Measurements from ENCODE around the gene SIDT2. TPM values are rescaled to one million over a fixed set of nuclear protein-coding genes. Genes with fewer than 3 reads are reported as not detected.

The SIDT2 gene
- total RNA-seq, 1 donor from 2014 or later: 23.6 TPM

DNA sequence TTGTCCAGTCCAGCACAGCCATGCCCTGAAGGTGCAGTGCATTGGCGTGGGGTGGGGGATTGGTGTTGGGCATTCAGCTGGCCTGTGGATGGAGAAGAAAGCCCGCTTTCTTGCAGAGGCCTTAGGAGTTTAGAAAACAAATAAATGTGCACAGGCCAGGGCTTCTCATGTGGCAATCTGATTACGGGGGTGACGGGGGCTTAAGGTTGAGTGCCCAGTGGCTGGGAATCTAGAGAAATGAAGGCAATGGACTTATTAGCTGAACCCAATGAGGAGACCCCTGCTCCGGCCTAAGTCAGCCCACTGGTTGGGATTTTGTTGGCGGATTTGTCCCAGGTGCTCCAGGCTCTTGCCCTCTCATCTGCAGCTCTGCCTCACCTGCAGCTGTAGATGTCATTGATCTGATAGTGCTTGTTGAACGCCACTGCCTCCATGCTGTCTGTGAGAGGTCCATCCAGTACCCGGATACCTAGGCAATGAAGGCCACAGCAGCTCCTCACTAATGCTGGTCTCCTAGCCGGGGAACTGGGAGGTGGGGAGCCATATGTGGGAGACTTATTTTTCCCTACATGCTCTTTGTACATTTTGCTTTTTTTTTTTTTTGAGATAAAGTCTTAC is 47.1 kb downstream of the SIDT2 start:
- Mint-ChIP-seq H3K27me3 (ENCODE audit: unreplicated experiment) (peaks cover 2% of the 10 kb centered on the region), H3K4me3 (ENCODE audit: unreplicated experiment) (no peak overlapping the region), H3K36me3 (ENCODE audit: unreplicated experiment) (no peaks in the 10 kb centered on the region), H3K27ac (ENCODE audit: unreplicated experiment) (no peak overlapping the region), H3K9me3 (ENCODE audit: unreplicated experiment) (peaks cover 1% of the 10 kb centered on the region), H3K4me1 (ENCODE audit: low read depth, unreplicated experiment) (peaks cover 11% of the 10 kb centered on the region)
- TF ChIP-seq, protein P1, sequence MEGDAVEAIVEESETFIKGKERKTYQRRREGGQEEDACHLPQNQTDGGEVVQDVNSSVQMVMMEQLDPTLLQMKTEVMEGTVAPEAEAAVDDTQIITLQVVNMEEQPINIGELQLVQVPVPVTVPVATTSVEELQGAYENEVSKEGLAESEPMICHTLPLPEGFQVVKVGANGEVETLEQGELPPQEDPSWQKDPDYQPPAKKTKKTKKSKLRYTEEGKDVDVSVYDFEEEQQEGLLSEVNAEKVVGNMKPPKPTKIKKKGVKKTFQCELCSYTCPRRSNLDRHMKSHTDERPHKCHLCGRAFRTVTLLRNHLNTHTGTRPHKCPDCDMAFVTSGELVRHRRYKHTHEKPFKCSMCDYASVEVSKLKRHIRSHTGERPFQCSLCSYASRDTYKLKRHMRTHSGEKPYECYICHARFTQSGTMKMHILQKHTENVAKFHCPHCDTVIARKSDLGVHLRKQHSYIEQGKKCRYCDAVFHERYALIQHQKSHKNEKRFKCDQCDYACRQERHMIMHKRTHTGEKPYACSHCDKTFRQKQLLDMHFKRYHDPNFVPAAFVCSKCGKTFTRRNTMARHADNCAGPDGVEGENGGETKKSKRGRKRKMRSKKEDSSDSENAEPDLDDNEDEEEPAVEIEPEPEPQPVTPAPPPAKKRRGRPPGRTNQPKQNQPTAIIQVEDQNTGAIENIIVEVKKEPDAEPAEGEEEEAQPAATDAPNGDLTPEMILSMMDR (IDR thresholded peaks at IDR 0.05; ENCODE audit: partially characterized antibody, unreplicated experiment): no peak
- no peak for DNase-seq

DNA sequence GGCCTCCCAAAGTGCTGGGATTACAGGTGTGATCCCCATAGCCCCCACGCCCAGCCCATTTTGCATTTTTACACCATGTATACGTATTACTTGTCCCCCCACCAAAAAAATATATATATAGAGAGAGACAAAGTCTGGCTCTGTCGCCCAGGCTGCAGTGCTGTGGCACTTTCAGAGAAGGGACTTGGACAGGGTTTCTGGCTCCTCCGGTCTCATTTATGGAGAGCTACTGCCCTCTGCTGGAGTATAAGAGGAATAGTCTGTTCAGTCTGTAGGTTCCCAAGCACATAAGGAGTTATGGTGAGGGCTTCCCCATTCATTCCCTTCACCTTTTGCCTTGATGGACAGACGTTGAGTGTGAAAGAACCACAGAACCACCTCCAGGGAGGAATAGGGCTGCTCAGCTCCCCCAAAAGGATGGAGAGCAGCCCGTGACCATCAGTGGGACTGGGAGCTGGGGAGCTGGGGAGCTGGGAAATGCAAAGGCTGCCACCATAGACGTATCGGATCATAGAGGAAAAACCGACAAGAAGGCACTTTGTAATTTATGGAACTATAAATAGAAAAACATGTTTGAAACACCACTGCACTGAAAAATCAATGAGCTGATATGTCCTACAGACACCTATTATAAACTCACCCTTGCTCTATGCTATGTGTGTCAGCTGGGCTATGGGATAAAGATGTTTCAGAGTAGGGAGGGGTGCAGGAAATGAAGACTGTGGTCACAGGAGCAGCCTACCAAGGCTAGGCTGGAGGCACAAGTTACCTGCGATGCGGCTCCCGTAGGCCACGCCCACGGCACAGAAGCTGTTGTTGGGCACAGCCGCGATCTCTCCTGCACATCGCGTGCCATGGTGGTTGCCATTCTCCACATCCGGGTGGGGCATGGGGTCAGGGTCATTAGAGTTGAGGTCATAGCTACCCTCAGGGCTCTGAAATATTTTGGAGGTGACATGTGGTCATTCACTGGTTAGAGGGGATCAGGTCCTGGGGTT is 48.1 kb downstream of the SIDT2 start:
- no peak overlapping the region for H3K4me3 Mint-ChIP-seq (ENCODE audit: unreplicated experiment)
- peak overlapping the region; percentile 46 for H3K27ac Mint-ChIP-seq (ENCODE audit: unreplicated experiment)
- TF ChIP-seq, protein P1 (IDR thresholded peaks at IDR 0.05; ENCODE audit: partially characterized antibody, unreplicated experiment): peak; percentile 77
- H3K36me3 Mint-ChIP-seq (ENCODE audit: unreplicated experiment): no peaks in the 10 kb centered on the region
- peaks cover 4% of the 10 kb centered on the region for H3K9me3 Mint-ChIP-seq (ENCODE audit: unreplicated experiment)
- peak; percentile 42 for DNase-seq
- peaks cover 17% of the 10 kb centered on the region for H3K4me1 Mint-ChIP-seq (ENCODE audit: low read depth, unreplicated experiment)
- peaks cover 2% of the 10 kb centered on the region for H3K27me3 Mint-ChIP-seq (ENCODE audit: unreplicated experiment)

DNA sequence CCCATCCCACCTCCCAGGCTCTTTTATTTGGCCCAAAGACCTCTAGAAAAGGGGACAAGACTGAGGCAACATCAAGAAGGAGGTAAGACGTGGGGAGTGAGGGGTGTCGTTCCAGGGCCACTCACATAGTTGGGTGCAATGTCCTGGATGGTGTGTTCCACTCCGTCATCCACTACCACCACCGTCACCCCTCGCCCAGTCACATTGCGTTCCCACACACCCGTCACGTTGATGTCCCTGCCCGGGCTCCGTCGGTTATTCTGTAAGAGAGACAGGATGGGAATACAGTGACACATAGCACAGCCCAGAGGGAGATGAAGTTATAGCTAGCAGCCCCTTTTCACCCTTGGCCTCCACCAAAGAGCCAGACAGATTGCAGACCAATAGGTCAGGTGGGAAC is 49.5 kb downstream of the SIDT2 start:
- Mint-ChIP-seq H3K36me3 (ENCODE audit: unreplicated experiment) (no peaks in the 10 kb centered on the region), H3K27ac (ENCODE audit: unreplicated experiment) (no peak overlapping the region), H3K4me3 (ENCODE audit: unreplicated experiment) (no peak overlapping the region), H3K4me1 (ENCODE audit: low read depth, unreplicated experiment) (peaks cover 13% of the 10 kb centered on the region), H3K9me3 (ENCODE audit: unreplicated experiment) (peaks cover 4% of the 10 kb centered on the region), H3K27me3 (ENCODE audit: unreplicated experiment) (peaks cover 5% of the 10 kb centered on the region)
- TF ChIP-seq, protein P1 (IDR thresholded peaks at IDR 0.05; ENCODE audit: partially characterized antibody, unreplicated experiment): no peak
- DNase-seq: no peak

DNA sequence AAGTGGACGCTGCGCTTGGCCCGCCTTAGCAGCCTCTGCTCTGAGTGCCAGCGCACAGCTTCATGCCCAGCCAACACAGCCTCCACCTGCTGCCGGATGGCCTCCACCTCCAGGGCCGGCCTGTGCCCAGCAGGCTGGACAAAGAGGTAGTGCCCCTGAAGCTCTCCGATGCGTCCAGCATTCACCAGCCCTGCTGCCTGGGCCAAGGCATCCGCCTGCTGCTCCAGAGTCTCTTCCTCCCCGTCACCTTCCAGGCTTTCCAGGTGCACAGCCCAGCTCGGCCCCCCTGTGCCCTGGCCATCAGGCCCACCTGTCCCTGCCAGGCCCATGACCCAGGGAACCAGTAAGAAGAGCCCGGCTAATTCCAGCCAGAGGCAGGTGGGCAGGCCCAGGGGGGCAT is 50.9 kb downstream of the SIDT2 start:
- H3K27me3 Mint-ChIP-seq (ENCODE audit: unreplicated experiment): peaks cover 8% of the 10 kb centered on the region
- TF ChIP-seq, protein P1 (IDR thresholded peaks at IDR 0.05; ENCODE audit: partially characterized antibody, unreplicated experiment): no peak
- no peak for DNase-seq
- peaks cover 7% of the 10 kb centered on the region for H3K9me3 Mint-ChIP-seq (ENCODE audit: unreplicated experiment)
- no peak overlapping the region for H3K27ac Mint-ChIP-seq (ENCODE audit: unreplicated experiment)
- H3K36me3 Mint-ChIP-seq (ENCODE audit: unreplicated experiment): no peaks in the 10 kb centered on the region
- peaks cover 23% of the 10 kb centered on the region for H3K4me1 Mint-ChIP-seq (ENCODE audit: low read depth, unreplicated experiment)
- no peak overlapping the region for H3K4me3 Mint-ChIP-seq (ENCODE audit: unreplicated experiment)

DNA sequence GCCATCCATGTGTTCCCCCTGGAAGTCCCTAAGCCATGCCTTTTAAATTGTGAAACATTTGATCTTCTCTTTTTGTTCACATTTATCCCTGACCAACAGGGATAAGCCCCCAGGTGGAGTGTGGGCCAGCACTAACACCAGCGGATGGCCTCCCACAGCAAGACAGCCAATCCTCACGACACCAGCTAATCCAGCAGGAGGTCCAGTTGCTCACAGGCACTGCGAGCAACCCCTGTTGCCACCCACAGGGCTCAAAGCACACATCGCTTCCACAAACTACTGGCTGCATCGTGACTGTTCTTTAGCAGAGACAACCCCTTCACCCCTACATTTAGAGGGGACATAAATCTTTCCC is 51.4 kb downstream of the SIDT2 start:
- no peak for DNase-seq
- TF ChIP-seq, protein P1 (IDR thresholded peaks at IDR 0.05; ENCODE audit: partially characterized antibody, unreplicated experiment): no peak
- H3K27me3 Mint-ChIP-seq (ENCODE audit: unreplicated experiment): peaks cover 8% of the 10 kb centered on the region
- no peaks in the 10 kb centered on the region for H3K36me3 Mint-ChIP-seq (ENCODE audit: unreplicated experiment)
- H3K4me3 Mint-ChIP-seq (ENCODE audit: unreplicated experiment): no peak overlapping the region
- H3K27ac Mint-ChIP-seq (ENCODE audit: unreplicated experiment): no peak overlapping the region
- peaks cover 21% of the 10 kb centered on the region for H3K4me1 Mint-ChIP-seq (ENCODE audit: low read depth, unreplicated experiment)
- peaks cover 7% of the 10 kb centered on the region for H3K9me3 Mint-ChIP-seq (ENCODE audit: unreplicated experiment)
